HG03159 (cell line): ENCODE data around the gene SLC4A8.

Experiments
- ATAC-seq: cut with Tn5 transposase; IDR thresholded peaks from one replicate; pipeline ENCODE4 v1.9.1; 2021; ENCODE audit warnings: mild to moderate bottlenecking, moderate library complexity; ENCODE audit not compliant: unreplicated experiment

SLC4A8 gene

DNA sequence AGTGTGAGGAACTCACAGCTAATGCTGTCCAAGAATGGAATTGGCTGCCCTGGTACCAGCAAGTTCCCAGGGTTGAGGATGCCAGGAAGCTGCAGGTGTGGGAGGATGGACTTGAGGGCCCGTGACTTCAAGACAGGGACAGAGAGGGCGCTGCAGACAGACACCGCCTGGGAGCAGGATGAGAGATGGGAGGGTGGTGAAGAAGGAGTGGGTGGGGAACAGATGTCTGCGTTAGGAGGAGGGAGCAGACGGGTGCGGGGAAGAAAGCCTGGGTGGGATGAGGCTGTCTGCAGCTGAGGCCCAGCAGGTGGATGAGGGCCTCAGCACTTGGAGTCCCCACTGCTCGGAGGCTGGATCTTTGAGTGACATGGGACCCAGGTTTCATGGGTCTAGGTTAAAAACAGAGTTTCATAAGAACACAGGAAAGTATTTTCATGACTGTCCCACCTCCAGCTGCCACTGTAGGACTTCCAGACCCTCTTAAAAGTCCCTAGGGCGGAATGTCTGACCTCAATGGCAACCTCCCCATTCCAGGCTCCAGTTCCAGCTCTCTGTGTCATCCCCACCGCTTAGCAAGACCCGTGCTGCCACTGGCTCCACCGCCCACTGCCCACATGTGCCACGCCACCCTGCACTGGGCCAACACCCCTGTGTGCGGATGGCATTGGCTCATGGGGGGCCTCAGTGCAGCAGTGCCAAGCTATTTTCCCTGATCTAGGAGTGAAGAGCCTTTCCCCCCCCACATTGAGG lies 96.1 kb downstream of the SLC4A8 start:
- no peak for ATAC-seq

DNA sequence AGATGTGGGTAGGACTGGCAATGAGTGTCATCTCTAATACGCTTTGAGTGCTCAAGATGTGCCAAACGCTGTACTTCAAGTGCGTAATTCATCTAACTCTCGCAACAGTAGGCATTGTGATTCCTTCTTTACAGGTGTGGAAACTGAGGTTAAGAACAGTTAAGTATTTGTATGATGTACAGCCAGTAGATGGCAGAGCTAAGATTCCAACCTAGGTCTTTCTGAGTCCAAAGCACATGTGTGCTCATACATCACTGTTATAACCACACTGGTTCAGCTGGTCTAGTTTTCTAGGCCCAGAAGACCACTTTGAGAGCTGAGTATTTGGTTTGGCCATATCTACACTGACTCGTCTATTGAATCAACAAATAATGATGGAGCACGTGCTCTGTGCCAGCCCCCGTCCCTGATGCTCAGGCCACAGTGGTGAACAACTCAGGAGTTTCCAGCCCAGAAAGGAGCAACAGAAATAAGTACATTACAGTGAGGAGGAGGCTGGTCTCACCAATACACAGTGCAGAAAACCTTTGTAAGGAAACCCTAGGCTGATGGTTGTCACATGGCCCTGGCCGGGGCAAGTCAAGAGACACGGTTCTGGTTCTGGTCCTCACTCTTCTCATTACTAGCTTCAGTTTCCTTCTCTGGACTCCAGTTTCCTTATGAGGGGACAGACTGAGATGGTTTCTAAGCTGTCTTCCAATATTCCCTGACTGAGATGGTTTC lies 97.1 kb downstream of the SLC4A8 start:
- no peak for ATAC-seq

DNA sequence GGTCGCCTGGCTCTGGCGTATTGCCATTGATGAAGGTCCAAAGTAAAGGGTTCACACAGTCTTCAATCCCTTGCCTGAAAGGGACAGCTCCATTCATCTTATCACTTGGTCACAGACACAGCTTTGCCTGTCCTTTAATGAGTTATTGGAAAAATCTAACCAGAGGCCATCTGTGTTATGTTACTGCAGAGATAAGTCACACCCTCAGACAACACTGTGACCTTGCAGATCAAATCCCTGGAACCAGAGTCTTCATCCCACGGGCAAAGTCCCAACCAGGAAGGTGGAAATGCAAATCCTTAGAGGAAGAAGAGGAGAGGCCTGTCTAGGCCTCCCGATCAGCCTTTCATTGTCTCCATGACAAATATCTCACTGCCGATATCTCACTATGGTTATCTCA lies 98.1 kb downstream of the SLC4A8 start:
- no peak for ATAC-seq

DNA sequence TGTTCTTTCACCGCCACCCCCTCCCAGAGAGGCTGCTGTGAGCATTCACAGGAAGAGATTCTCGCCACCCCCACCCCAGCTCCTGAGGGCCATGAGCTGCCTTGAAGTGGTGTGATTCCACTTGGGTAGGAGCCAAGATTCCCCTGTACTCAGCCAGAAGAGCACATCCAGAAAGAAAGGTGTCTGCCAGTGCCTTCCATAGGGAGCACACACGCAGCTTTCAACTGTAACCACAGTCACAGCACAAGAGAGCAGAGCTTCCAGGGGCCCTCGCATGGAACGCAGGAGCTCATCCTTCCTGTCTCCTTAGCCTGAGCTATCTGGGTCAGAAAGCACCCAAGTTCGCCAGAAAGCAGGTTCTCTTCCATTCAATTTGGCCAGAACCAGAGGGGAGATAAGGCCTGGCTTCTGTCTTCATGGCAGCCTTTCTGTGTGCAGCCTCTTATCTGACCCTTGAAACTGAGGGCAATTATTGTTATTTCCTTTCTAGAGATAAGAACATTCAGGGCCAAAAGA lies 99.8 kb downstream of the SLC4A8 start:
- ATAC-seq, result no peak

DNA sequence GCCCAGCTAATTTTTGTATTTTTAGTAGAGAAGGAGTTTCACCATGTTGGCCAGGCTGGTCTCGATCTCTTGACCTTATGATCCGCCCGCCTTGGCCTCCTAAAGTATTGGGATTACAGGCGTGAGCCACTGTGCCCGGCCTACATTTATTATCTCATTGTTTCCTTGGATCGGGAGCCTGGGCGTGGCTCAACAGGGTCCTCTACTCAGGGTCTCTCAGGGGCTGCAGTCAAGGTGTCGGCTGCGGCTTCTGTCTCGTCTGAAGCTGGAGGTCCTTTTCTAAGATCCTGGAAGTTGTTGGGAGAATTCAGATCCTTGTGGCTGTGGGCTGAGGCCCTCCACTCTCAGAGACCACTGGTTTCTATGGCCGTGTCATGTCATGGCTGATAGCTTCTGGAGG lies 100.9 kb downstream of the SLC4A8 start:
- ATAC-seq, result no peak

DNA sequence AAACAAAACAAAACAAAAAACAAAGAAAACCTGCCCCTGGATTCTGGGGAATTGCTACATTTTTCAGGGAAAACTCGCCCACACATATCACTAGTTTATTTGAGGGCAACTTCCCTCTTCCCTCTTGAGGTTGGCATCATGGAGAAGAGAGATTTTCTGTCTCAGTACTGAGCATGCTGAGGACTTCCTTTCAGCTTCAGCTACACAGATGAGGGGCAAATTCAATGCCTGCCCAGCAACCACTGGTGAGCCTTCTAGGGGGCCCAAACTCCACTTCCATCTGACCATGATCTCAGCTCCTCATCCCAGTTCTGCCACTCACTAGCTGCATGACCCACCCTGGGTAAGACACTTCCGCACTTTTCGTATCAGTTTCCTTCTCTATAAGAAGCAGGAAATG lies 103.3 kb downstream of the SLC4A8 start:
- ATAC-seq, result no peak

DNA sequence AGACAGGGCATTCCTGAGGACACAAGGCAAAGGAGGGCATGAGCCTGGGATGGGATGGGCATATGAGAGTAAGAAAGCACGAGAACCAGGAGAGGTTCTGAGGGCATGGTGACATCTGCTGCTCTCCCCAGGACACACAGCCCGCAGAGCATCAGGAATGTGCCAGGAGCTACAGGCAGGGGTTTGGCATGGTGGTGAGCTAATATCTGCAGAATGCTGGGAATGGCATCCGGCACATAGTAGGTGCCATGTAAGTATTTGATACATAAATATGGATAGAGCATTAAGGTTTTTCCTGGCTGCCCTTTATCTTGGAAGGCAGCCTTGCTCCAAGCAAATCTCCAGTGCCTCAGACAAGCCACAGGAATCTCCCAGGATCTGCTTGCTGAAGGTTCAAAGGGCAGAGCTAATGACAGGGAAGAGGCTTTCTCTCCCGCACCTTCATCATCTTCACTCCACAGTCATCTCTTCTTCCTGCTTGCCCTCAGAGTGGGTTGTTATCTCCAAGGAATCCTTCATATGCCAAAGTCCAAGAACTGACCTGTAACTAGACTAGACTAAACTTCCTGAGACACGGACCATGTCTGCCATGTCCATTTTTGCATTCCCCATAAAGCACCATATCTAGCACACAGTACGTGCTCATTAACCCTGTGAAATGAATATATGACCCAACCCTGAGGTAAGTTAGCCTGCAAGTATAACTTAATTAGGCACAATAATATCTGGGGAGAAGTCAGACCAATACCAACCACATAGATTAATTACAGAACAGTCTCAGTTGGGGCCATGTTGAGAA lies 104.4 kb downstream of the SLC4A8 start:
- no peak for ATAC-seq

DNA sequence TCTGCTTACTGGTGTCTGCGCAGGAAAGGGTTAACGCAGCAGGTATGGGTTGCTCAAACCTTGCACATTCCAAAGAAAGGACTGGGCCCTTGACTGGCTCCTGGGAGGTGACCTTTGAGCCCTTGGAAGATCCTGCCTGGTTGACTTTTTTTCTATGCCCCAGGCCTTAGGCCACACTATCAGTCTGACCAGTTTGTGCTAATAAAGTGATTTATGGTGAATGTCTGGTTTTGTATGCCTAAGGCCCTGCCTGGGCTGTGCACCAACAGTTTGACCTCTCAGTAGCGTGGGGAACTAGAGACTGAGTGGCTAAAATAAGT lies 105.0 kb downstream of the SLC4A8 start:
- no peak for ATAC-seq

DNA sequence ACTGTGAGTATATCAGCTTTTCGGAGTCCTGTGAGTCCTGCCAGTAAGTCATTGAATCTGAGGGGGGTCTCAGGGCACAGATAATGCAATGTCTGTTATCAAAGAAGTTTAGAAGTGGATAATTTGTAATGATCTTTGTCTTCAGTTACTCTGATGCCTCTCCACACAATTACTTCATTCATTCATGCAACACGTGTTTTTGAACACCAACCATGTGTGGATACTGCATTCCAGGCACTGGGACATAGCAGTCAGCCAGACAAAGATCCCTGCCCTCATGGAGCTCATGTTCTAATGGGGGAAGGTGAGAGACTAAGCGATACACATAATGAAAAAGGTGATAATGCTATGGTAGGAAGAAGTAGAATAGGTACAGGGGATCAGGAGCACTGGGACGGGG lies 105.6 kb downstream of the SLC4A8 start:
- ATAC-seq, result no peak

DNA sequence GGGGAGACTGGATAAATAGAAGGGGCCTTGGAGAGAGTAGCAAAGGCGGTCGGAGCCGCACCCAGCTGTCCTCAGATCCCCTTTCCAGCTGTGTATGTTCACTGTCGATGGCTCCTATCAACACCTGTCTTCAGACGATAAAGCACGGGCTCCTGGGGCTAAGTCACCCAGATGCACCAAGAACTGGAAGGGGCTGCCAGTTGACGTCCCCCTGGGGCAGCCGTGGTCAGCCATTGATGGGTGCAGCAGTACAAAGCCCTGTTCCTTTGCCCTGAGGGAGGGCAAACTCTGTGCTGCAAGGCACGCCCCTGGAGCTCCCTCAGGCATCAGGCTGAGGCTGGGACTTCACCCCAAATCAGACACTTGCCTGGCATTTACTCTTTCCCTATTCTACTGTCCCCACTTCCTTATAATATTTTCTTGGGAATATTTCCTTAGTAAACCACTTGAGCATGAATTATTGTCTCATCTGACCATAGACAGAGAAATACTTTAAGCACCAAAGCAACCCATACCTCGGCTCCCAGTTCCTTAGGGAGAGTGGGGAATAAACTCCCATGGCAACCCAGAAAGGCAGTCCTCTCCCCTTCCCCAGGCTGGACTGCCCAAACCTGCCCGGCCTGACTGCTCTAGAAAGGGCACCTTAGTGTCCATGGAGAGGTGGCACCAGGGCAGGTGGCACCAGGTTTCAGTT lies 106.8 kb downstream of the SLC4A8 start:
- ATAC-seq, result no peak

DNA sequence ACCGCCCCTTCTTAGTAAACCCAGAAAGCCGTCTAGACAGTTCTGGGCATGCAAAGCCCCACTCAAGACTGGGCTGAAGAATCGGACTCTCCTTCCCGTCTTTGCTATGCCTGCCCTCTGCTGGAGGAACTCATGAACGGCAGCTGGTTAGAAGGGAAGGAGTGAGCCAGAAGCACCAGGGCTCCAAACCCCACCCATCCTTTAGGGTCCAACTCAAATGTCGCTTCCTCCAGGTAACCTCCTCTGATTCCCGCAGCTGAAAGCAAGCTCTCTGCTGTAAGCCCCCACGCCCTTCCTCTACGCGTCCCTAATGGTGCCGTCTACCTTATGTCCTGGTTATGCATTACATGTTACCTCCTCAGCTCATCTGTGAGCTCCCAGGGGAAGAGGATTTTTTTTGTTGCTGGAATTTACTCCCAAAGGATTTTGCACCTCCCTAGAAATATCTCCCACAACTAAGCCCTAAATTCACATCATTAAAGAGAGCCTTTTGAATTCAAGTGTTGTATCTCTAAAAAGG lies 107.4 kb downstream of the SLC4A8 start:
- ATAC-seq, result peak; percentile 79

DNA sequence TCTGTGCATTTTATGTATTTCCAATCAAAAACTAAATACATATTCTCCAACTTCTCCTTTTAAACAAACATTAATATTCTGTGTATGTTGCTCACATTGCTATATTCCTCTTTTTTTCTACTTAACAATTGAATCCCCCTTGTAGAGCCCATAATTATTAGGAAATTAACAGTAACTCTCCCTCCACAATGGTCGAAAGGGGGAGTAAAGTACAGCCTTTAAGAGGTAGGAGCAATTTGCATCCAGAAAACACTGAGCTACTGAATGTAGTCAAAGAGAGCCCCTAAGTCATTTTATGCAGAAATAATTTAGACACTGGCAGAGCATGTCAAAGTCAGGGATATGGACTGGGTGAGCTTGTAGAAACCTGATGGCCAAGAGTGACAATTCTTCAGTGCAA lies 109.2 kb downstream of the SLC4A8 start:
- no peak for ATAC-seq

DNA sequence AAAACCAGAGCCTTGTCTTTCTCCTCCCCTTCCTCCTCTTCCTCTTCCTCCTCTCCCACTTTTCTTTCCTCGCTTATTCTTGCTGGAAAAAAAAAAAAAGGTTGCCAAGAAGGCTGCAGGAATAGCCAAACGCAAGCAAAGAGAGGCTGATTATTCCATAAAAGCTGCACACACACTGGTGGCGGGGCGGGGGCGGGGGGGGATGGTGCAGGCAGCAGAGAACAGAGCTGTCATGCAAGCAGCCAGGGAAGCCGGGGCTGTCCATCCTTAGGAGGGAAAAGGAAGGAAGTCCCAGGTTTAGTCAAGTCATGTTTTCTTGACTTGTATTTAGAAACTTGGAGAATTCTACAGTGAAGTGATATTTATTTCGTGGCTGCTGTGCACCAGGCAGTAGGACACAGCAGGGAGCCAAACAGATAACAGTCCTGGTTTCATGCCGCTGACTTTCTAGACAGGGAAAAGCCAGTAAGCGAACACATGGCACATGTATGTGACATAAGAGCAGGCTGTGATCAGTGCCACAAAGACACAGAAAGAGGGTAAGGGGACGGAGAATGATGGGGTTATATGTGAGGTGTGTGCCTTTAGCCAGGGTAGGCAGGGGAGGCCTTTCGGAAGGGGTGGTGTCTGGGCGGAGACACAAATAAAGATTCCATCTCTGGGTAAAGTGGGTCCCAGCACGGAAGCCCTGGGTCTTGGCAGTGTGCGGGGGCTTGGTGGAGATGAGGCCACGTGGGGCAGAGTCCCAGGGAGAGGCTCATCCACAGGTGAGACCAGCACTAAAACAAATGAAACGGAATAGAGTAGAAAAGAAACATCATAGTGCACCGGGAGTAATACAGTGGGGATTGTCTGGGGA lies 109.8 kb downstream of the SLC4A8 start:
- ATAC-seq, result no peak

DNA sequence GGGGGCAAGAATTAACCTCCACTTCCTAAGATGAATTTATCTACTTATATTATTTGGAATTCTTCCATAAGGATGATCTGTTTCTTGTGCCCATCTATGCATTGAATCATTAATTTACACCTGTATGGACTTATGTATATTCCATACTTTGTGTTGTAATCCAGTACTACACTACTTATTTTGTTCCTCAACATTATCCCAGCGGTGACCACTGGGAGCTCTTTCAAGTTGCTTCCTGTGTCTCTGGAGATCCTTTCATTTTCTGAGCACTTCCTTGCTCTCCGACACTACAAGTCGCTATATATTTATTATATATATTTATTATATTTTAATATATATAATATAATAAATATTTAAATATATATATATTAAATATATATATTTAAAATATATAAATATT lies 111.5 kb downstream of the SLC4A8 start:
- no peak for ATAC-seq

DNA sequence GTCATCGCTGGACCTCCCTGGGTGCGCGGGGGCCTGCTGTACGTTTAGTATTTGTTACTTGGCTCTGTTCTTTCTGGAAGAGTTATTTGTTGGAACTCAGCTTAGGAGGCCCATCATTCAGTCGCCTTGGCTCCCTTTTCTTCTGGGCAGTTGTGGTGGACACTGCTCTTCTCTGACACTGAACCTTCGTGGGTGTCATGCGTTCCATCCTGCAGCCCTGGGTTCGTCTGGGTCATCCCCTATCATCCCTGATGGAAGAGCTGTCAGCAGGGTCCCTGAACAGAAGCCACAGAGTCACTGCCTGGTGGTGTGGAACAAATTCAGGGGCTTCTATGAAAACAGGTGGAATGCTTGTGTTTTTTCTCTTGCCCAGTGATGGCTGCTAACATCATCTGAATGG lies 113.5 kb downstream of the SLC4A8 start:
- ATAC-seq, result no peak

DNA sequence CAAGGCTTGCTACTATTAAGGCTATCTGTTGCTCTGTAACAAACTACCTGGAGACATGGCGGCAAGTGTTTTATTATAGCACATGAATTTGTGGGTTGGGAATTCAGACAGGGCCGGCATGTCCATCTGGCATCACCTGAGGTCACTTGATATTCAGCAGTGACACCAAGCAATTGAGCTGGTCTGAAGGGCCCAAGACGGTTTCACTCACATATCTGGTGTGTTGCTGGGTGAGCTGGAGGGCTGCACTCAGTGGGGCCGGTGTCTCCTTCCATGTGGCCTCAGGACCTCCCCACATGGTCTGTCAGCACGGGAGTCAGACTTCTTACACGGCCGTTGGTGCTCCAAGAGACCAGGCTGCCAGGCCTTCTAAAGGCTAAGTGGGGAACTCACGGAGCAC lies 114.0 kb downstream of the SLC4A8 start:
- ATAC-seq, result no peak

DNA sequence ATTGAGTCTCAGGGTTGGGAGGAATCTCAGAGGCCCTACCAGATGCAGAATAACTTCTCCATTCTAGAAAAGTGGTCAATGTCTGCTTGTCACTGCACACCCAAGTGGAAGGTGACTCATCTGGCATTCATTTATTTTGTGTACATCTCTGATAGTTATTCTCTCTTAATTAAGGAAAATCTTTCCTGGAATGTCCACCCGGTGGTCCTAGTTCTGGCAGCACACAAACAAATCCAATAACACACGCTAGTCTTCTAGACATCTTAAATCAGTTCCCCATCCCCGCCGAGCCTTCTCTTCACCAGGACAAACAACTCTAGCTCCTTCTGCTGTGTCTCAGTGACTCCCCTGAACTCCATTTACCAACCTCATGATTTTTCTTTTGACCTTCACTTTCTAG lies 116.4 kb downstream of the SLC4A8 start:
- no peak for ATAC-seq

DNA sequence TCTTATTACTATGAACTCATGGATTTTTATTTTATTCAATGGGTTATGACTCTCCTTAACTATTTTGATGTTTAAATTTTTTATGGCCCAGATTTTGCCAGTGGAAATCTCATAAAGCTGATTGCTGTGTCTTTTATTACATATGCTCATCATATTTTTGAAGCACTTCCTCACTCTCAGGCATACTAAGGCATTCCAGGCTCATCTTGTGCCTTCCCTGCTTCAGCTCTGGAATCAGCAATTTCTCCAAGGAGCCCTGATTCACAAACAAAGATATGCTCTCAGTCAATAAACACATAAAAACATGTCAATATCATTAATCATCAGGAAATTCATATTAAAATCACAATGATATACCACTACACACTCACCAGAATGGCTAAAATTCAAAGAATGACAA lies 121.5 kb downstream of the SLC4A8 start:
- ATAC-seq, result no peak

DNA sequence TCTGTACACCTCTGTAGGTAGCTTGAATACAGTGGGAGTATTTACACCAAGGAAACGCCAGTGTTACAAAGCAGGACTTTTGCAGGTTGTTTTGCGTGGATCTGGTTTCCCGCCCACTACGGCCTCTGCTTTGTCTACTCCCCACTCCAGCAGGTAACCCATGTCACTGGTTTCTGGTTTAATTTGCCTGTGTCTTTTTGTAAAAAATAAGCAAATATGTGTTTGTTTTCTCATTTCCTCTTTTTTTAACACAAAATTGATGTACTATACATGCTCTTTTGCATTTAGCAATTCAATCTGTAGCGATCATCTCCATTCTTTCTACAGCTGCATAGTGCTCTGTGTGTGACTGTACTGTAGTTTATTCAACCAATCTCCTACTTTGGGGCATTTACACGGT lies 123.0 kb downstream of the SLC4A8 start:
- no peak for ATAC-seq

DNA sequence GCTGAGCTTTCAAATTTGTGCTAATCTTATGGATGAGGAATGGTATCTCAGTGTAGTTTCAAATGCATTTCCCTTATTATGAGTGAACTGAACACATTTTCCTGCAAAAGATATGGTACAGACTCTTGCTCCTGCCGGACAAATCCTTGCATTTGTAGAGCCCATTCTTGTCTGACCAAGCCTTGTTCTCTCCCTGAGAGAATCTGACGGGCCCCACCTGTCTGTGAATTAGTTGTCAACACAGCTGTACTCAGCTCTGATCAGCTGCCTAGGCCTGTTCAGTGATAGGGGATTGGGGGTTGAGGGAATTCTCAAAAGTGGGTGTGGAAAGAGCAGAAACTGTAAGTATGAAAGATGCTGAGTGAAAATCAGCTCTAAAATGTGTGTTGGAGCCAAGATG lies 123.6 kb downstream of the SLC4A8 start:
- ATAC-seq, result no peak
